Measurements from ENCODE around the gene LLPH. TPM values are rescaled to one million over a fixed set of nuclear protein-coding genes. Genes with fewer than 3 reads are reported as not detected.

LLPH gene
- total RNA-seq, 2 donors from 2014 or later, result 5.0 to 8.1 TPM

DNA sequence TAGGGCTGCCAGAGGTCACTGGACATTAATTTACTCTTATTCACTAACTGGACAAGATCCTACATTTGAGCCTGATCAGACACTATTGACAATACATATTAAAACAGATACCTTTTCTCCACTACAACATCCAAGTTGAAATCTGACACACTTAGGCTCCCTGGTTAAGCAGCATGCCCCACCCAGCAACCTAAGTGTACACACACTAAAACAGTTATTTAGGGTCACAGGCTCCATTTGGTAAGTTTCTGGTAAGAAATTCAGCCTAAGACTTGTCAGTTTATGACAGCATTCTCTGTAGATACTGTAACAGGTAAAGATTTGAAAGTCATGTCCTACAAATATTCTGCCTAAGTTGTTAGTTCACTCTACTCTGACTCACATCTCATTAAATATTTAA is 12.3 kb upstream of the LLPH start:
- ATAC-seq (ENCODE audit: insufficient number of reproducible peaks, low FRiP score, low read depth), result no peak
- H3K27ac ChIP-seq, result no peak overlapping the region

GRCh38 chr12:66141299-66141698 is 10.7 kb upstream of the LLPH start:
- Histone ChIP-seq H3K4me3 (no peak overlapping the region), H3K27me3 (replicated peaks; ENCODE audit: insufficient read depth) (no peaks in the 10 kb centered on the region), H3K27ac (no peak overlapping the region), H3K4me1 (ENCODE audit: control insufficient read depth in 1 of 2, low read depth in 2 of 2) (peaks cover 0 to 13% of the 10 kb centered on the region in 2 donors), H3K36me3 (peaks cover 19% of the 10 kb centered on the region), H3K9me3 (peaks cover 12% of the 10 kb centered on the region)
- DNase-seq (ENCODE audit: low spot score), result no peak
- TF ChIP-seq, protein P1, sequence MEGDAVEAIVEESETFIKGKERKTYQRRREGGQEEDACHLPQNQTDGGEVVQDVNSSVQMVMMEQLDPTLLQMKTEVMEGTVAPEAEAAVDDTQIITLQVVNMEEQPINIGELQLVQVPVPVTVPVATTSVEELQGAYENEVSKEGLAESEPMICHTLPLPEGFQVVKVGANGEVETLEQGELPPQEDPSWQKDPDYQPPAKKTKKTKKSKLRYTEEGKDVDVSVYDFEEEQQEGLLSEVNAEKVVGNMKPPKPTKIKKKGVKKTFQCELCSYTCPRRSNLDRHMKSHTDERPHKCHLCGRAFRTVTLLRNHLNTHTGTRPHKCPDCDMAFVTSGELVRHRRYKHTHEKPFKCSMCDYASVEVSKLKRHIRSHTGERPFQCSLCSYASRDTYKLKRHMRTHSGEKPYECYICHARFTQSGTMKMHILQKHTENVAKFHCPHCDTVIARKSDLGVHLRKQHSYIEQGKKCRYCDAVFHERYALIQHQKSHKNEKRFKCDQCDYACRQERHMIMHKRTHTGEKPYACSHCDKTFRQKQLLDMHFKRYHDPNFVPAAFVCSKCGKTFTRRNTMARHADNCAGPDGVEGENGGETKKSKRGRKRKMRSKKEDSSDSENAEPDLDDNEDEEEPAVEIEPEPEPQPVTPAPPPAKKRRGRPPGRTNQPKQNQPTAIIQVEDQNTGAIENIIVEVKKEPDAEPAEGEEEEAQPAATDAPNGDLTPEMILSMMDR (IDR thresholded peaks at IDR 0.05), result no peak
- no peak for ATAC-seq (ENCODE audit: insufficient number of reproducible peaks, low FRiP score, low read depth)

More for the DNA sequence above, 12.3 kb upstream of the LLPH start:
- DNase-seq (ENCODE audit: low spot score), result no peak
- TF ChIP-seq, protein P1 (IDR thresholded peaks at IDR 0.05), result no peak
- peaks cover 9% of the 10 kb centered on the region for H3K36me3 ChIP-seq
- H3K27me3 ChIP-seq (replicated peaks; ENCODE audit: insufficient read depth), result no peaks in the 10 kb centered on the region
- no peak overlapping the region for H3K4me3 ChIP-seq
- H3K9me3 ChIP-seq, result peaks cover 12% of the 10 kb centered on the region
- peaks cover 0 to 13% of the 10 kb centered on the region in 2 donors for H3K4me1 ChIP-seq (ENCODE audit: control insufficient read depth in 1 of 2, low read depth in 2 of 2)

- ATAC-seq (ENCODE audit: insufficient number of reproducible peaks, low FRiP score, low read depth) (no peak), DNase-seq (ENCODE audit: low spot score) (no peak)
- Histone ChIP-seq H3K36me3 (peaks cover 22% of the 10 kb centered on the region), H3K4me1 (ENCODE audit: control insufficient read depth in 1 of 2, low read depth in 2 of 2) (peaks cover 0 to 13% of the 10 kb centered on the region in 2 donors), H3K27me3 (replicated peaks; ENCODE audit: insufficient read depth) (no peaks in the 10 kb centered on the region), H3K4me3 (no peak overlapping the region), H3K9me3 (peaks cover 12% of the 10 kb centered on the region), H3K27ac (no peak overlapping the region)
- TF ChIP-seq, protein P1 (IDR thresholded peaks at IDR 0.05), result no peak
These were observed 10.2 kb upstream of the LLPH start for GRCh38 chr12:66140731-66141130.

- no peak for ATAC-seq (ENCODE audit: insufficient number of reproducible peaks, low FRiP score, low read depth)
- Histone ChIP-seq H3K27me3 (replicated peaks; ENCODE audit: insufficient read depth) (no peaks in the 10 kb centered on the region), H3K36me3 (peaks cover 22% of the 10 kb centered on the region), H3K9me3 (peaks cover 12% of the 10 kb centered on the region), H3K4me1 (ENCODE audit: control insufficient read depth in 1 of 2, low read depth in 2 of 2) (peaks cover 0 to 4% of the 10 kb centered on the region in 2 donors), H3K27ac (no peak overlapping the region), H3K4me3 (no peak overlapping the region)
- DNase-seq (ENCODE audit: low spot score), result no peak
- TF ChIP-seq, protein P1 (IDR thresholded peaks at IDR 0.05), result no peak
These were observed 8.8 kb upstream of the LLPH start for GRCh38 chr12:66139328-66139727.

DNA sequence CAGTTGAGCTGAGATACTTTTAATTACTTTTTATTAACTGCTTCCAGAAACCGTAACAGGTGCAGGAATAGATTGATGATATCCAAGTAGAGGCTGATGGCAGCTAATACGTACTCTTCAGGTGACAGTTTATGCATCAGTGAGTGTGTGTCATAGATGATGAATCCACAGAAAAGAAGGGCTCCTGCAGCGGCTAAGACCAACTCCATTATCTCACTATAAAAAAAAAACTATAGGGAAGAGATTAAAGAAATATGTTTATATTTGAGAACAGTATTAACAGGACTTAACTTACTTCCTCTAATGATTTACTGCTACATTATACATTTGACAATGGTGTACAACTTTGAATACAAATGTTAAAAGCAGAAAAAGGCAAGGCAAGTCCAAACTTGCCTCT is 7.4 kb upstream of the LLPH start:
- Histone ChIP-seq H3K4me1 (ENCODE audit: control insufficient read depth in 1 of 2, low read depth in 2 of 2) (no peaks in the 10 kb centered on the region), H3K9me3 (peaks cover 12% of the 10 kb centered on the region), H3K4me3 (no peak overlapping the region), H3K27ac (no peak overlapping the region), H3K36me3 (peaks cover 22% of the 10 kb centered on the region), H3K27me3 (replicated peaks; ENCODE audit: insufficient read depth) (no peaks in the 10 kb centered on the region)
- TF ChIP-seq, protein P1 (IDR thresholded peaks at IDR 0.05), result no peak
- no peak for ATAC-seq (ENCODE audit: insufficient number of reproducible peaks, low FRiP score, low read depth)
- DNase-seq (ENCODE audit: low spot score), result no peak

Data from thoracic aorta (tissue), 2 donors.